IPS-18a (cell line): ENCODE data around the gene TMEM17.
"Not testable (repeated sequence)": the region's sequence is repeated elsewhere in the genome, so short reads cannot be mapped to it uniquely, and the experiment has no call there.

Experiments
- H3K27ac ChIP-seq: one replicate; pipeline ENCODE4 v1.5.1; 2013; ENCODE audit warnings: low read length
- H3K27me3 ChIP-seq: one replicate; pipeline ENCODE4 v1.6.1; 2013; ENCODE audit warnings: mild to moderate bottlenecking, low read length; ENCODE audit not compliant: control insufficient read depth, insufficient read depth
- H3K36me3 ChIP-seq: one replicate; pipeline ENCODE4 v1.6.1; 2013; ENCODE audit warnings: low read depth, low read length; ENCODE audit not compliant: control insufficient read depth
- H3K4me1 ChIP-seq: one replicate; pipeline ENCODE4 v1.6.1; 2013; ENCODE audit warnings: low read depth, low read length; ENCODE audit not compliant: control insufficient read depth
- H3K4me3 ChIP-seq: one replicate; pipeline ENCODE4 v1.5.1; 2013; ENCODE audit warnings: low read length
- H3K9ac ChIP-seq: one replicate; pipeline ENCODE4 v1.6.1; 2013; ENCODE audit warnings: mild to moderate bottlenecking, low read length, moderate library complexity
- H3K9me3 ChIP-seq: one replicate; pipeline ENCODE4 v1.6.1; 2013; ENCODE audit warnings: low read depth, low read length; ENCODE audit not compliant: control insufficient read depth

Gene TMEM17, protein sequence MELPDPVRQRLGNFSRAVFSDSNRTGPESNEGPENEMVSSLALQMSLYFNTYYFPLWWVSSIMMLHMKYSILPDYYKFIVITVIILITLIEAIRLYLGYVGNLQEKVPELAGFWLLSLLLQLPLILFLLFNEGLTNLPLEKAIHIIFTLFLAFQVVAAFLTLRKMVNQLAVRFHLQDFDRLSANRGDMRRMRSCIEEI

GRCh38 chr2:62505750-62506420 is at the start of gene TMEM17:
TMEM17 (minus strand) TSS chr2:62506195; CDS start chr2:62506129, 66 bp downstream.
- Histone ChIP-seq H3K9me3 (no peaks in the 10 kb centered on the region), H3K27me3 (no peaks in the 10 kb centered on the region), H3K36me3 (no peaks in the 10 kb centered on the region), H3K27ac (peak within 1 kb of the TSS; percentile 65), H3K9ac (peak within 1 kb of the TSS; percentile 82), H3K4me1 (peaks cover 12% of the 10 kb centered on the region), H3K4me3 (peak within 1 kb of the TSS; percentile 94)

DNA sequence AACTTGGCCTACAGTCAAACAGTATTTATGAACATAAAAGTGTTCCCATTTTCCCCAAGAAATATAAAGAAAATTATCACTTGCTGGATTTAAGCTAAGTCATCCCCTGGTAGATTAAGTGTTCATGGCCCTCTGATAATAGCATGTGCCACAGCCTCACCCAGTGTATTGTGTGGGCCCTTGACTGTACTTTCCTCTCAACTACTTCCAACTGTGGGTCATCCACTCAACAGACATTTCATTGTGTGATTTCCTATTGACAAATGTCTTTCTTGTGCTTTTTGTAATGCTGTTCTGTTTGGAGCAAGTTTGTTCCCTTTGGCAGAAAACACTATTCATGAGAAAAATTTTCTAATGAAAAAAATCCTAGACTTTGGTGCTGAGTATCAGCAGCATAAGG is 48.4 kb upstream of the TMEM17 start:
- H3K27me3 ChIP-seq, result no peaks in the 10 kb centered on the region
- H3K36me3 ChIP-seq, result no peaks in the 10 kb centered on the region
- H3K27ac ChIP-seq, result no peak overlapping the region
- no peaks in the 10 kb centered on the region for H3K4me1 ChIP-seq
- H3K9me3 ChIP-seq, result no peaks in the 10 kb centered on the region
- H3K9ac ChIP-seq, result no peak overlapping the region
- H3K4me3 ChIP-seq, result no peak overlapping the region

DNA sequence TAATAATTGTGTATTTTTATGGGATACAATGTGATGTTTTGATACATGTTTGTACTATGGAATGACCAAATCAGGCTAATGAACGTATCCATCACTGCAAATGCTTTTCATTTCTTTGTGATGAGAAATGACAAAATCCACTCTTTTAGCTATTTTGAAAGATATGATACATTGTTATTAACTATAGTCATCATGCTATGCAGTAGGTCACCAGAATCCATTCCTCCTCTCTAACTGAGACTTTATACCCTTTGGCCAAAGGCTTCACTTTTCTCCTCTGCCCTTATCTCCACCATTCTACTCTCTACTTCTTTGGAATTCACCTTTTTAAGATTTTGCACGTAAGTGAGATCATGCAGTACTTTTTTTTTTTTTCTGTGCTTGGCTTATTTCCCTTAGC is 44.5 kb upstream of the TMEM17 start:
- H3K36me3 ChIP-seq, result no peaks in the 10 kb centered on the region
- H3K27me3 ChIP-seq, result no peaks in the 10 kb centered on the region
- no peaks in the 10 kb centered on the region for H3K9me3 ChIP-seq
- no peaks in the 10 kb centered on the region for H3K4me1 ChIP-seq
- no peak overlapping the region for H3K9ac ChIP-seq
- H3K4me3 ChIP-seq, result no peak overlapping the region
- H3K27ac ChIP-seq, result no peak overlapping the region

- H3K9ac ChIP-seq, result no peak overlapping the region
- no peaks in the 10 kb centered on the region for H3K9me3 ChIP-seq
- no peaks in the 10 kb centered on the region for H3K4me1 ChIP-seq
- no peaks in the 10 kb centered on the region for H3K36me3 ChIP-seq
- H3K27ac ChIP-seq, result no peak overlapping the region
- no peak overlapping the region for H3K4me3 ChIP-seq
- H3K27me3 ChIP-seq, result no peaks in the 10 kb centered on the region
These were observed 41.9 kb upstream of the TMEM17 start for GRCh38 chr2:62547854-62548253.

GRCh38 chr2:62545261-62545660 is 39.3 kb upstream of the TMEM17 start:
- H3K27ac ChIP-seq, result no peak overlapping the region
- H3K9ac ChIP-seq, result no peak overlapping the region
- no peaks in the 10 kb centered on the region for H3K36me3 ChIP-seq
- H3K27me3 ChIP-seq, result no peaks in the 10 kb centered on the region
- peaks cover 6% of the 10 kb centered on the region for H3K4me1 ChIP-seq
- H3K9me3 ChIP-seq, result no peaks in the 10 kb centered on the region
- H3K4me3 ChIP-seq, result no peak overlapping the region

- no peak overlapping the region for H3K4me3 ChIP-seq
- H3K4me1 ChIP-seq, result peaks cover 6% of the 10 kb centered on the region
- no peaks in the 10 kb centered on the region for H3K36me3 ChIP-seq
- H3K27ac ChIP-seq, result no peak overlapping the region
- no peaks in the 10 kb centered on the region for H3K9me3 ChIP-seq
- H3K9ac ChIP-seq, result no peak overlapping the region
- no peaks in the 10 kb centered on the region for H3K27me3 ChIP-seq
These were observed 34.6 kb upstream of the TMEM17 start for GRCh38 chr2:62540408-62541168.

- Histone ChIP-seq H3K9me3 (no peaks in the 10 kb centered on the region), H3K9ac (no peak overlapping the region), H3K4me3 (no peak overlapping the region), H3K27ac (no peak overlapping the region), H3K36me3 (no peaks in the 10 kb centered on the region), H3K4me1 (peaks cover 6% of the 10 kb centered on the region), H3K27me3 (no peaks in the 10 kb centered on the region)
These were observed 33.8 kb upstream of the TMEM17 start for GRCh38 chr2:62539606-62540407.

DNA sequence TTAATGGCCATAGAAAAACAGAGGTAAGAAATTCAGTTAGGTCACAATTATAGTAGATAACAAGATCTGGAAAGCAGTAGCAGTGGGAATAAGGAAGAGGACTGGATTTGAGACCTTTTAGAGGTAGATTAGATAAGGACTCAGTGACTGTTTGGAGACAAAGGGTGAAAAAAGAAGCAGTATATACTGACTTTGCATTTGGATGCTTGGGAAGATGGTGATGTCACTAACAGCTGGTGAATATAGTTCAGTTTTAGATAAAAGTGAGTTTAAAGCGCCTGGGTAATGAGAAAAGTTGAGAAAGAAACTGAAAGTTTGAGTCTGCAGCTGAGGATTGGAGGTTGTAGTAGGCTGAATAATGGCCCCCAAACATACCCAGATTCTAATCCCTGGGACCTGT is 32.8 kb upstream of the TMEM17 start:
- Histone ChIP-seq H3K36me3 (no peaks in the 10 kb centered on the region), H3K27me3 (no peaks in the 10 kb centered on the region), H3K4me3 (no peak overlapping the region), H3K9me3 (no peaks in the 10 kb centered on the region), H3K4me1 (peaks cover 6% of the 10 kb centered on the region), H3K27ac (no peak overlapping the region), H3K9ac (no peak overlapping the region)

- H3K4me3 ChIP-seq, result no peak overlapping the region
- peaks cover 4% of the 10 kb centered on the region for H3K9me3 ChIP-seq
- no peaks in the 10 kb centered on the region for H3K36me3 ChIP-seq
- H3K9ac ChIP-seq, result no peak overlapping the region
- H3K27ac ChIP-seq, result no peak overlapping the region
- no peaks in the 10 kb centered on the region for H3K27me3 ChIP-seq
- H3K4me1 ChIP-seq, result peaks cover 6% of the 10 kb centered on the region
These were observed 31.8 kb upstream of the TMEM17 start for GRCh38 chr2:62537814-62538213.

DNA sequence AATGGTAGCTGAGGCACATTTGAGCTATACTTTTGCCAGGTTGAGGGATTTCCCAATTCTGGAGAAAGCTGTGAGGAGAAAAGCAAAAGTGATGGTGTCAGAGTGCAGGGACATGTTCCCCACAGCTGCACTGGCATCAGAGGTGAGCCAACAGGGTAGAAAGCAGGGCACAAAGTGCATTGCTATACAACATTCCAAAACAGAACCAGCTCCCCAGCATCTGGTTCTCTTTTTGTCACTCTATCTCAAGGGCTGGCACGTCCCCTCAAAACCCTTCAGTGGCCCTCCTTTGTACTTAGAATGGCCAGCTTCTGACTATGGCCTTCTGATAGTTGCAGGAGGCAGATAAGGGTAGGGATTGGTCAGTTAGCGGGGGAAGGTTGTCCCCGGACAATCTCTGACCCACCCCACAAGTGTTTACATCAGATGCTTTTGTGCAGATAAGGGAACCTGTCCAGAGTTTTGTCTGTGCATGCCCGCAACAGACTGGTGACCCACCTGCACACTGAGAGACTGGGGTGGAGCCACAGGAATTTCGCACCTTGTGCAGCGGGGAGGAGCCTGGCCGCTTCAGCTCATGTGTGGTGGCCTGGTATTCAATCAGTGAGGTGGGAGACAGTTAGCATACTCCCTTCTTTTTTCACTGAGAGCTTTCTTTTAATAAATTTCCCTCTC is 31.0 kb upstream of the TMEM17 start:
- Histone ChIP-seq H3K27ac (no peak overlapping the region), H3K9me3 (peaks cover 4% of the 10 kb centered on the region), H3K4me3 (no peak overlapping the region), H3K4me1 (peaks cover 6% of the 10 kb centered on the region), H3K36me3 (no peaks in the 10 kb centered on the region), H3K9ac (no peak overlapping the region), H3K27me3 (no peaks in the 10 kb centered on the region)

GRCh38 chr2:62535521-62535920 is 29.5 kb upstream of the TMEM17 start:
- not testable (repeated sequence) for H3K4me1 ChIP-seq, H3K9ac ChIP-seq, H3K27me3 ChIP-seq, H3K4me3 ChIP-seq, H3K27ac ChIP-seq, H3K9me3 ChIP-seq, H3K36me3 ChIP-seq
